ENCODE measurements around the gene SELENOO. TPM values are rescaled to one million over a fixed set of nuclear protein-coding genes. Genes with fewer than 3 reads are reported as not detected.

The SELENOO gene
- total RNA-seq, 1 experiment from 2014 or later: 19.0 TPM

- Histone ChIP-seq H3T11ph (ENCODE audit: low read length) (no peak overlapping the region), H4K91ac (ENCODE audit: insufficient read length, low read depth, low read length) (no peak overlapping the region), H4K5ac (ENCODE audit: insufficient read length, low read depth, low read length) (no peak overlapping the region), H3K14ac (ENCODE audit: insufficient read depth, low read length) (no peak overlapping the region), H2BK12ac (ENCODE audit: insufficient read length, low read depth, low read length) (no peak overlapping the region), H2BK120ac (ENCODE audit: low read depth, low read length, poor library complexity, severe bottlenecking) (no peak overlapping the region), H3K9me3 (ENCODE audit: control insufficient read depth, low read depth, low read length) (no peaks in the 10 kb centered on the region), H3K23ac (ENCODE audit: insufficient read length, low read depth, low read length) (no peak overlapping the region), H2AK5ac (ENCODE audit: insufficient read length, low read length) (no peak overlapping the region), H3K27ac (ENCODE audit: insufficient read length, low read depth, low read length) (no peak overlapping the region), H3K23me2 (ENCODE audit: insufficient read length, low read depth, low read length, poor library complexity, severe bottlenecking) (peaks cover 5% of the 10 kb centered on the region), H3K4ac (ENCODE audit: low read depth, low read length) (no peak overlapping the region), H3K4me2 (ENCODE audit: insufficient read depth, insufficient read length, low read length) (no peak overlapping the region), H3K27me3 (ENCODE audit: insufficient read depth, low read length) (peaks cover 3% of the 10 kb centered on the region; the same call in 1 of the 2 replicates), H4K20me1 (ENCODE audit: control insufficient read depth, insufficient read depth, insufficient read length) (no peaks in the 10 kb centered on the region), H3K79me1 (ENCODE audit: insufficient read depth, low read depth, low read length, poor library complexity, severe bottlenecking) (no peaks in the 10 kb centered on the region), H2BK20ac (ENCODE audit: low read depth, low read length, poor library complexity, severe bottlenecking) (no peak overlapping the region), H2AFZ (ENCODE audit: low read length) (no peak overlapping the region), H3K9ac (ENCODE audit: extremely low read depth, insufficient read length, low read length) (no peak overlapping the region), H3K56ac (ENCODE audit: insufficient read length, low read depth, low read length) (no peak overlapping the region), H3K4me1 (ENCODE audit: insufficient read depth, low read length) (no peaks in the 10 kb centered on the region), H3K79me2 (ENCODE audit: insufficient read depth, low read length) (no peaks in the 10 kb centered on the region), H2BK15ac (ENCODE audit: low read depth, low read length) (no peak overlapping the region), H4K8ac (replicated peaks; ENCODE audit: insufficient read length, low read depth, low read length) (no peak overlapping the region), H3K18ac (ENCODE audit: insufficient read length, low read depth, low read length) (no peak overlapping the region), H2BK5ac (ENCODE audit: insufficient read length, low read length) (no peak overlapping the region)
- TF ChIP-seq, protein P1, sequence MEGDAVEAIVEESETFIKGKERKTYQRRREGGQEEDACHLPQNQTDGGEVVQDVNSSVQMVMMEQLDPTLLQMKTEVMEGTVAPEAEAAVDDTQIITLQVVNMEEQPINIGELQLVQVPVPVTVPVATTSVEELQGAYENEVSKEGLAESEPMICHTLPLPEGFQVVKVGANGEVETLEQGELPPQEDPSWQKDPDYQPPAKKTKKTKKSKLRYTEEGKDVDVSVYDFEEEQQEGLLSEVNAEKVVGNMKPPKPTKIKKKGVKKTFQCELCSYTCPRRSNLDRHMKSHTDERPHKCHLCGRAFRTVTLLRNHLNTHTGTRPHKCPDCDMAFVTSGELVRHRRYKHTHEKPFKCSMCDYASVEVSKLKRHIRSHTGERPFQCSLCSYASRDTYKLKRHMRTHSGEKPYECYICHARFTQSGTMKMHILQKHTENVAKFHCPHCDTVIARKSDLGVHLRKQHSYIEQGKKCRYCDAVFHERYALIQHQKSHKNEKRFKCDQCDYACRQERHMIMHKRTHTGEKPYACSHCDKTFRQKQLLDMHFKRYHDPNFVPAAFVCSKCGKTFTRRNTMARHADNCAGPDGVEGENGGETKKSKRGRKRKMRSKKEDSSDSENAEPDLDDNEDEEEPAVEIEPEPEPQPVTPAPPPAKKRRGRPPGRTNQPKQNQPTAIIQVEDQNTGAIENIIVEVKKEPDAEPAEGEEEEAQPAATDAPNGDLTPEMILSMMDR (conservative IDR thresholded peaks at IDR 0.05): no peak
- H3K27ac Mint-ChIP-seq: no peak overlapping the region
- no peak overlapping the region for H3K4me3 Mint-ChIP-seq
- no CpG with 5 or more reads among the region's 26 CpGs for WGBS (ENCODE audit: extremely low coverage, insufficient read length, low lambda C conversion rate)
- H3K36me3 Mint-ChIP-seq (ENCODE audit: insufficient read depth in 1 of 3, low read depth in 3 of 3): peaks cover 2 to 9% (median 4%) of the 10 kb centered on the region in 3 experiments; a peak in 4 of 7 replicates
- H3K27me3 Mint-ChIP-seq (ENCODE audit: low read depth): peaks cover 25% of the 10 kb centered on the region
- H3K9me3 Mint-ChIP-seq: no peaks in the 10 kb centered on the region; a peak in 1 of 5 replicates
- no peak for DNase-seq
- H3K4me1 Mint-ChIP-seq: peaks cover 4 to 7% of the 10 kb centered on the region in 2 experiments
Observed at GRCh38 chr22:50173311-50173982, 27.4 kb upstream of the SELENOO start.

Data from H9 (cell line).